ENCODE measurements around the gene C6.

DNA sequence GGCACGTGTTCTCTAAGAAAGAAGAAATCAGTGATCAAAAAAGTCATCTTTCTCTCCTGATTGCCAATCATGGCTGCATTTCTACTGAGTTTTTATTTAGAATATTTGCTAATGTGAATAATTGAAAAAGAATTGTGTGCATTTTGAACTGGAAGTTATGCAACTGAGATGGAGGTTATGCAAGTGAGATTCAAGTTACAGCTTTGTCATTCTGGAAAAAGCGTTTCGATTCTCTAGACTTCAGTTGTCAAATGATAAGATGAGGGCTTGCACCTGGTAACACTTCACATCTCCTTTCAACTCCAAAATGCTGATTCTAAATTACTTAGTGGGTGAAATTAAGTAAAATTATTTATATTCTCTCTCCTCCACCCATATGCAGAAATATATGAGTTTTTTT lies 36.4 kb downstream of the C6 start:
- TF ChIP-seq, protein P1, sequence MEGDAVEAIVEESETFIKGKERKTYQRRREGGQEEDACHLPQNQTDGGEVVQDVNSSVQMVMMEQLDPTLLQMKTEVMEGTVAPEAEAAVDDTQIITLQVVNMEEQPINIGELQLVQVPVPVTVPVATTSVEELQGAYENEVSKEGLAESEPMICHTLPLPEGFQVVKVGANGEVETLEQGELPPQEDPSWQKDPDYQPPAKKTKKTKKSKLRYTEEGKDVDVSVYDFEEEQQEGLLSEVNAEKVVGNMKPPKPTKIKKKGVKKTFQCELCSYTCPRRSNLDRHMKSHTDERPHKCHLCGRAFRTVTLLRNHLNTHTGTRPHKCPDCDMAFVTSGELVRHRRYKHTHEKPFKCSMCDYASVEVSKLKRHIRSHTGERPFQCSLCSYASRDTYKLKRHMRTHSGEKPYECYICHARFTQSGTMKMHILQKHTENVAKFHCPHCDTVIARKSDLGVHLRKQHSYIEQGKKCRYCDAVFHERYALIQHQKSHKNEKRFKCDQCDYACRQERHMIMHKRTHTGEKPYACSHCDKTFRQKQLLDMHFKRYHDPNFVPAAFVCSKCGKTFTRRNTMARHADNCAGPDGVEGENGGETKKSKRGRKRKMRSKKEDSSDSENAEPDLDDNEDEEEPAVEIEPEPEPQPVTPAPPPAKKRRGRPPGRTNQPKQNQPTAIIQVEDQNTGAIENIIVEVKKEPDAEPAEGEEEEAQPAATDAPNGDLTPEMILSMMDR (IDR thresholded peaks at IDR 0.05), result no peak
- TF ChIP-seq EZH2phosphoT487 (IDR thresholded peaks at IDR 0.05) (no peak), EZH2 (IDR thresholded peaks at IDR 0.05) (no peak)
